Endothelial cell of umbilical vein (primary cell): ENCODE data around the gene RADIL. TPM values are rescaled to one million over a fixed set of nuclear protein-coding genes. Genes with fewer than 3 reads are reported as not detected.

Experiments
- BruUV-seq: library from RNA; stranded (reverse); fragments of 400-500 nt; replicated peaks from 2 replicates; lab custom pipeline; 2021; lab: Mats Ljungman, UMichigan
- CTCF ChIA-PET: fragments of 300-600, 350-600 bp; sonication (Branson Sonifier 250); formaldehyde crosslinking; loops from one replicate; lab custom pipeline; 2021; ENCODE audit warnings: antibody characterized with exemption, inconsistent platforms; lab: Charles Lee
- POLR2A ChIA-PET: fragments of 300-600, 350-600 bp; sonication (Branson Sonifier 250); formaldehyde crosslinking; loops from one replicate; lab custom pipeline; 2021; ENCODE audit warnings: antibody characterized with exemption, inconsistent platforms; lab: Charles Lee
- DNase-seq: peaks from one replicate; pipeline ENCODE4 v3.0.0-alpha.2; 2011; ENCODE audit warnings: low read depth, low spot score
- FAIRE-seq: peaks from 2 replicates; lab custom pipeline; 2011; peaks lifted over from hg19 to GRCh38; lab: Jason Lieb, UNC
- H2AFZ ChIP-seq: 2 replicates; pipeline ENCODE4 v1.6.0; 2012; ENCODE audit warnings: low read depth, low read length, control low read depth, inconsistent platforms
- H3K27ac ChIP-seq: 2 replicates; pipeline ENCODE4 v1.5.1; 2011; ENCODE audit warnings: low read depth, mild to moderate bottlenecking, control low read depth, low read length, moderate library complexity; ENCODE audit not compliant: insufficient read depth
- H3K27me3 ChIP-seq, 2 experiments: 2 replicates each; pipeline versions ENCODE4 v1.6.0 to v1.6.1; 2011; ENCODE audit warnings: low read length in 2 of 2, mixed read lengths in 1 of 2; ENCODE audit not compliant: control insufficient read depth in 2 of 2, insufficient read depth in 2 of 2
- H3K36me3 ChIP-seq, 2 experiments: 2 replicates in 1 of 2; 3 replicates in 1 of 2; pipeline ENCODE4 v1.5.1; 2011; ENCODE audit warnings: low read length in 2 of 2, mild to moderate bottlenecking in 1 of 2, moderate library complexity in 1 of 2; ENCODE audit not compliant: control insufficient read depth in 2 of 2, insufficient read depth in 2 of 2; ENCODE audit errors: extremely low read depth in 1 of 2
- H3K4me1 ChIP-seq: 3 replicates; pipeline ENCODE4 v1.5.1; 2011; ENCODE audit warnings: mild to moderate bottlenecking, low read length; ENCODE audit not compliant: control insufficient read depth, insufficient read depth; ENCODE audit errors: extremely low read depth
- H3K4me2 ChIP-seq: 2 replicates; pipeline ENCODE4 v1.6.1; 2011; ENCODE audit warnings: low read length, control low read depth, mixed read lengths; ENCODE audit not compliant: insufficient read depth
- H3K4me3 ChIP-seq, 3 experiments: fragments of 200-600 bp in 1 of 3; sonication (generic), shearing (Covaris generic) in 1 of 3; replicated peaks in 1 of 3; 2 replicates each; pipeline ENCODE4 v1.5.1; 2011 to 2016; ENCODE audit warnings: control low read depth in 3 of 3, low read length in 3 of 3, mild to moderate bottlenecking in 2 of 3, inconsistent platforms in 1 of 3, low read depth in 1 of 3, moderate library complexity in 1 of 3; ENCODE audit not compliant: insufficient read depth in 1 of 3
- H3K79me2 ChIP-seq: 2 replicates; pipeline ENCODE4 v1.6.0; 2012; ENCODE audit warnings: low read length, inconsistent platforms; ENCODE audit not compliant: control insufficient read depth, insufficient read depth
- H3K9ac ChIP-seq: replicated peaks from 2 replicates; pipeline ENCODE3; 2011; ENCODE audit warnings: low read length, control low read depth; ENCODE audit not compliant: insufficient read depth; ENCODE audit errors: extremely low read depth
- H3K9me1 ChIP-seq: replicated peaks from 3 replicates; pipeline ENCODE4 v1.6.0; 2011; ENCODE audit warnings: mild to moderate bottlenecking, low read length; ENCODE audit not compliant: control insufficient read depth, insufficient read depth; ENCODE audit errors: extremely low read depth
- H3K9me3 ChIP-seq: replicated peaks from 2 replicates; pipeline ENCODE4 v1.5.1; 2012; ENCODE audit warnings: low read length, inconsistent platforms; ENCODE audit not compliant: control insufficient read depth, insufficient read depth
- H4K20me1 ChIP-seq: replicated peaks from 2 replicates; pipeline ENCODE3; 2011; ENCODE audit warnings: mild to moderate bottlenecking, low read length; ENCODE audit not compliant: control insufficient read depth, insufficient read depth; ENCODE audit errors: extremely low read depth
- EZH2 ChIP-seq: IDR thresholded peaks from 2 replicates; pipeline ENCODE4 v1.6.1; 2012; ENCODE audit warnings: borderline replicate concordance, low read depth, mild to moderate bottlenecking, moderate library complexity, low read length, inconsistent platforms; ENCODE audit not compliant: severe bottlenecking
- FOS ChIP-seq: IDR thresholded peaks from 2 replicates; pipeline ENCODE4 v1.6.1; 2011; ENCODE audit warnings: mild to moderate bottlenecking, low read length, moderate library complexity, borderline replicate concordance; ENCODE audit not compliant: insufficient read depth
- GATA2 ChIP-seq: IDR thresholded peaks from 2 replicates; pipeline ENCODE4 v1.7.0; 2011; ENCODE audit warnings: low read depth, mild to moderate bottlenecking, moderate library complexity, mixed read lengths, low read length; ENCODE audit not compliant: insufficient read length, insufficient read depth
- JUN ChIP-seq: IDR thresholded peaks from 2 replicates; pipeline ENCODE4 v1.6.1; 2011; ENCODE audit warnings: borderline replicate concordance, low read depth; ENCODE audit not compliant: insufficient read length, insufficient read depth
- MYC ChIP-seq: IDR thresholded peaks from one replicate; pipeline ENCODE4 v1.6.1; 2011; ENCODE audit warnings: mild to moderate bottlenecking, low read depth, low read length
- POLR2A ChIP-seq: IDR thresholded peaks from 2 replicates; pipeline ENCODE4 v1.6.1; 2012; ENCODE audit warnings: low read depth, mild to moderate bottlenecking, control low read depth, low read length
- POLR2AphosphoS5 ChIP-seq: IDR thresholded peaks from 2 replicates; pipeline ENCODE4 v1.6.1; 2012; ENCODE audit warnings: low read depth, mild to moderate bottlenecking, control low read depth, low read length, moderate library complexity; ENCODE audit not compliant: insufficient read depth
- dilution Hi-C: fragments of 300-500 bp; cut with MboI; formaldehyde crosslinking; loops from one replicate; pipeline ENCODE4 v1.15.0; 2019; ENCODE audit warnings: low sequenced_read_pairs; ENCODE audit not compliant: extremely low pct_ligation_motif_present
- intact Hi-C: fragments of 100-400 bp; cut with micrococcal nuclease; formaldehyde crosslinking; loops from one replicate; pipeline ENCODE4 v1.10.0; 2022
- polyA plus RNA-seq, 4 experiments: library from polyadenylated mRNA; depleted of rRNA in 3 of 4; stranded (reverse) in 3 of 4; unstranded in 1 of 4; fragments of >200 nt; gene quantifications; 2 replicates each; pipeline versions ENCODE4 v1.2.1 to v1.2.3, GENCODE V29; 2011 to 2012; ENCODE audit warnings: missing spikeins in 1 of 4
- total RNA-seq: library from RNA; stranded (reverse); gene quantifications from 2 replicates; pipeline ENCODE4 v1.2.3, GENCODE V29; 2021
- TF ChIP-seq, protein P1 (sequence below): IDR thresholded peaks from 2 replicates; pipeline ENCODE4 v1.6.1; 2011; ENCODE audit not compliant: insufficient read depth, insufficient read length
- TF ChIP-seq, protein P2 (sequence below), 2 donors: IDR thresholded peaks; 1 replicate in 1 of 2; 2 replicates in 1 of 2; pipeline ENCODE4 v1.5.1; 2011; ENCODE audit warnings: low read length in 2 of 2, mild to moderate bottlenecking in 2 of 2, moderate library complexity in 2 of 2, control low read depth in 1 of 2, inconsistent platforms in 1 of 2, low read depth in 1 of 2; ENCODE audit not compliant: insufficient read depth in 1 of 2; ENCODE audit errors: extremely low read depth in 1 of 2

Gene RADIL
- total and polyA plus RNA-seq, 2 donors (not counting 3 experiments of a cell fraction or from before 2014, with no cell fraction given) = 1.2 to 2.5 TPM

DNA sequence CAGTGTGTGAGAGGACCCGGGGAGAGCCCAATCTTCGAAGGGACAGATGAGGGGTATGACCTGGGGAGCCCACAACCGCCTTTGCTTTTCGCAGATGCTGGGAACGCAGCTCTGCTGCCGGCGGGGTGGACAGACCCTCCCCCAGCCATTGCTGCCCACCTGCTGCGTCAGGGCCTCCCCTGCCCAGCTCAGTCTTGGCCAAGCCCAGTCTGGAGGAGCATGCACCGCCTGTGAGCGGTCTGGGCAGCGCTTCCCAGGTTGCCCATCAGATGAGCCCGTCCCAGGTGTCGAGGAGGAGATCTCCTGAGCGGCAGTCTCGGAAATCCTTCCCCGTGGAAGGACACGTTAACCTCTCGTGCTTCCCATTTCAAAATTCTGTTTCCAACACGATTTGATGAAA lies 125.4 kb downstream of the RADIL start:
- H3K9me1 ChIP-seq = no peaks in the 10 kb centered on the region
- ChIA-PET CTCF (interaction anchor here (1.6 kb wide), 1 partner anchor 17 kb away, joined by 4 read pairs; the partner anchor contains the start of gene AP5Z1), POLR2A (no interaction called here)
- H3K4me2 ChIP-seq = no peak overlapping the region
- peaks cover 4% of the 10 kb centered on the region for H3K79me2 ChIP-seq
- FAIRE-seq (no peak), DNase-seq (no peak)
- TF ChIP-seq FOS (no peak), JUN (no peak), POLR2AphosphoS5 (no peak), EZH2 (no peak), MYC (no peak), GATA2 (no peak), POLR2A (no peak)
- TF ChIP-seq, protein P1, sequence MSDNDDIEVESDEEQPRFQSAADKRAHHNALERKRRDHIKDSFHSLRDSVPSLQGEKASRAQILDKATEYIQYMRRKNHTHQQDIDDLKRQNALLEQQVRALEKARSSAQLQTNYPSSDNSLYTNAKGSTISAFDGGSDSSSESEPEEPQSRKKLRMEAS = no peak
- TF ChIP-seq, protein P2, sequence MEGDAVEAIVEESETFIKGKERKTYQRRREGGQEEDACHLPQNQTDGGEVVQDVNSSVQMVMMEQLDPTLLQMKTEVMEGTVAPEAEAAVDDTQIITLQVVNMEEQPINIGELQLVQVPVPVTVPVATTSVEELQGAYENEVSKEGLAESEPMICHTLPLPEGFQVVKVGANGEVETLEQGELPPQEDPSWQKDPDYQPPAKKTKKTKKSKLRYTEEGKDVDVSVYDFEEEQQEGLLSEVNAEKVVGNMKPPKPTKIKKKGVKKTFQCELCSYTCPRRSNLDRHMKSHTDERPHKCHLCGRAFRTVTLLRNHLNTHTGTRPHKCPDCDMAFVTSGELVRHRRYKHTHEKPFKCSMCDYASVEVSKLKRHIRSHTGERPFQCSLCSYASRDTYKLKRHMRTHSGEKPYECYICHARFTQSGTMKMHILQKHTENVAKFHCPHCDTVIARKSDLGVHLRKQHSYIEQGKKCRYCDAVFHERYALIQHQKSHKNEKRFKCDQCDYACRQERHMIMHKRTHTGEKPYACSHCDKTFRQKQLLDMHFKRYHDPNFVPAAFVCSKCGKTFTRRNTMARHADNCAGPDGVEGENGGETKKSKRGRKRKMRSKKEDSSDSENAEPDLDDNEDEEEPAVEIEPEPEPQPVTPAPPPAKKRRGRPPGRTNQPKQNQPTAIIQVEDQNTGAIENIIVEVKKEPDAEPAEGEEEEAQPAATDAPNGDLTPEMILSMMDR (IDR thresholded peaks at IDR 0.05; ENCODE audit: extremely low read depth in 1 of 2, insufficient read depth in 1 of 2, low read depth in 1 of 2, low read length in 2 of 2) = no peak
- H3K4me1 ChIP-seq = no peaks in the 10 kb centered on the region
- H3K4me3 ChIP-seq = no peak overlapping the region
- no peaks in the 10 kb centered on the region for H3K9me3 ChIP-seq
- no TSS peak for BruUV-seq
- intact Hi-C loops = no loop called here
- no peak overlapping the region for H2AFZ ChIP-seq
- H3K36me3 ChIP-seq = peaks cover 14 to 49% of the 10 kb centered on the region in 2 experiments
- H3K9ac ChIP-seq = no peak overlapping the region
- no peaks in the 10 kb centered on the region for H3K27me3 ChIP-seq
- dilution Hi-C loops = no loop called here
- H4K20me1 ChIP-seq = no peaks in the 10 kb centered on the region
- no peak overlapping the region for H3K27ac ChIP-seq
